Stimulated activated effector memory CD8-positive, alpha-beta T cell treated with anti-CD3 and anti-CD28 coated beads, Interleukin-12 subunit alpha, Interleukin-12 subunit beta, amount 100 ng/mL, for 72 hours (primary cell): Measurements from ENCODE around the gene HOXD8.
A peak's percentile ranks its signal among the peaks of the same experiment; 100 is the strongest.

Experiments
- ATAC-seq: fragments of 150-1000 bp; cut with Tn5 transposase; 2 replicates; pipeline ENCODE4 v1.10.0; 2021
- DNase-seq, 2 donors: peaks; one replicate each; pipeline ENCODE4 v3.0.0; 2021 to 2022; ENCODE audit warnings: low spot score in 2 of 2
- H3K27ac Mint-ChIP-seq: one replicate; pipeline ENCODE4 v1.8.0; 2022; ENCODE audit warnings: mild to moderate bottlenecking, mixed read lengths
- H3K36me3 Mint-ChIP-seq: one replicate; pipeline ENCODE4 v1.8.0; 2022; ENCODE audit warnings: mild to moderate bottlenecking, mixed read lengths
- H3K4me1 Mint-ChIP-seq: one replicate; pipeline ENCODE4 v1.8.0; 2022; ENCODE audit warnings: mixed read lengths
- H3K4me3 Mint-ChIP-seq: one replicate; pipeline ENCODE4 v1.8.0; 2022; ENCODE audit warnings: mild to moderate bottlenecking, mixed read lengths
- H3K9me3 Mint-ChIP-seq: one replicate; pipeline ENCODE4 v1.8.0; 2022; ENCODE audit warnings: mixed read lengths

The HOXD8 gene

DNA sequence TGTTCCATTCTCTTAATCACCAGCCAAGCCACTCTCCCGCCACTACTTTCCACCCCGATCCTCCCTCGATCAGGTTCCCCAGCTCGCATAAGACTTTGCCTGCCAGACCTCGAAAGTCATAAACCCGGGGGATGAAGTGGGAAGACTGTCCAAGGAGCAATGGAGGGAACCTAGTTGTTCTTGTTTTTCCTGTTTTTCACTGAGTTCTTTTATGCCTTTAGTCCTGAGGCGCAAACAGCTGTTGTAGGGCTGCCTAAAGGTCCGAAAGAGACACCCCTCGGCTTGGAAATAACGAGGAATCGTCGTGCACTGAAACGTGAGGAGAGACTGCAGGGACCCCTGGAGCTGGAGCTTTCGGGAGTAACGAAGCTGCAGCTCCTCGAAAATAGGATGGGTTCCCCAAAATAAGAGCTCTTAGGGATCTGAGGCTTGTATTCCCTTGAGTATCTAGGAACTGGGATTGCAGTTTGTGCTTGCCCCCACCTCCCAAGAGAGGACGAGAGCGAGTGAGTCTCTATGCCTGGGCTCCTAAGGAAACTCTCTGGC lies 31.6 kb upstream of the HOXD8 start:
- H3K9me3 Mint-ChIP-seq, result no peaks in the 10 kb centered on the region
- ATAC-seq (no peak), DNase-seq (no peak)
- H3K4me3 Mint-ChIP-seq, result peak overlapping the region; percentile 65
- no peak overlapping the region for H3K27ac Mint-ChIP-seq
- H3K36me3 Mint-ChIP-seq, result peaks cover 7% of the 10 kb centered on the region
- peaks cover 27% of the 10 kb centered on the region for H3K4me1 Mint-ChIP-seq

DNA sequence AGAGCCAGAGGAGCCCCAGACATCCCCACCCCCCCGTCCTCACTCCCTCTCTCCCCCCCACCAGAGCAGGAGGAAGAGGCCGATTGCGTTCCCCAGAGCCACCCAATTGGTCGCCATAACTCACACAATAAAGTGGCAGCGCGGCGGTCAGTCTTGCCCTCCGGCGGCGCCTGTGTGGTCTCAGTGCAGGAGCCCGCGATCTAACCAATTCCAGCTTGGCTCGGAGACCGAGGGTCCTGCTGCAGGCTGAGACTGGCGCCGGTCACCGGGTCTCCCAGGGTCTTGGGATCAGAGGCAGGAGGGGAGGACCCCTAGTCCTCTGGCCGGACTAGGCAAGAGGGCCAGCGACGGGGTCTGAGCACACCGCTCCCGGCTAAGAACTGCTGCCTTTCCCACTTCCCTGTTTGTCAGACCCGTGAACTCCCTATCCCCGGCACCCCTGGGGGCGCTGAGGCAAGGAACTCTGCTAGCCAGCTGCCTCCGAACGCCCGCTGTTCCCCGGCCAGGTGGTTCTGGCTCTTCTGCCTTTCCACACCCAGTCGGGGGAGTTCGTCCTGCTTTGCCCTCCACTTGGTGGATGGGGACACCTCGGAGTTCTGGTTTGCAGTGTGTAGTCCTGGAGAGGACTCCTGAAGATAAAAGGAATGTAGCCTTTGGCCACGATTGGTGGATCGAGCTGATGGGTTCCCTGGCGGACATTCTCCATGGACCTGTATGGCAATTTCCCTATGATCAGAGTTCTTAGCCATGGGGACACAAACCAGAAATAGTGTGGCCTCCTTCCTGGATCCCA lies 30.9 kb upstream of the HOXD8 start:
- DNase-seq, result no peak
- Mint-ChIP-seq H3K4me1 (peaks cover 23% of the 10 kb centered on the region), H3K27ac (no peak overlapping the region), H3K36me3 (peaks cover 7% of the 10 kb centered on the region), H3K9me3 (no peaks in the 10 kb centered on the region), H3K4me3 (no peak overlapping the region)
- ATAC-seq, result no peak

DNA sequence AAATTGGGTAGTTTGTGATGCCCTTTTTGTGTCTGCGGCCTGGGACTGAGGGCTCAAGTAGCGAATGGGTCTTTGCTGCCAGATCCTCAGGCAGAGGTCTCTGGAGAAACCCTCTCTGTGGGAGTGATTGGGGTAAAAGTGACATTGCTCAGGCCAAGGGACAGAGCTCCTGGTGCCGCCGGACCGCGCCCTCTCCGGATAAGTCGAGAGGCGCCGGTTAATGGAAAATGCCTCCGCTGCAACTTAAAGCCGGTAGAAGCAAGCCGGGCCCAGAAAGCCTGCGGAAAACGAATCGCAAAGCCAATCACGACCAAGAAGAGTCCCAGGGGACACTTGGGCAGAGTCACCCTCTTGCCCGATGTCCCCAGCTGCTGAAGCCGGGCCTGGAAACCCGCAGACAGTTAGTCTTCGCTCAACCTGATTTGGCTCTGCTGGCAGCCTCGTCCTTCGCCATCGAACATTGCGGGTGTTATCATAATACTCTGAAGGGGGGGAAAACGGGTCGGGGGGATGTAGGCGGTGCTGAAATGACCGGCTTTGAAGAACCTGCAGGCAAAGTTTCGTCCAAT lies 30.3 kb upstream of the HOXD8 start:
- DNase-seq (no peak), ATAC-seq (no peak)
- H3K27ac Mint-ChIP-seq, result no peak overlapping the region
- H3K36me3 Mint-ChIP-seq, result peaks cover 7% of the 10 kb centered on the region
- no peaks in the 10 kb centered on the region for H3K9me3 Mint-ChIP-seq
- H3K4me3 Mint-ChIP-seq, result no peak overlapping the region
- H3K4me1 Mint-ChIP-seq, result peaks cover 22% of the 10 kb centered on the region

DNA sequence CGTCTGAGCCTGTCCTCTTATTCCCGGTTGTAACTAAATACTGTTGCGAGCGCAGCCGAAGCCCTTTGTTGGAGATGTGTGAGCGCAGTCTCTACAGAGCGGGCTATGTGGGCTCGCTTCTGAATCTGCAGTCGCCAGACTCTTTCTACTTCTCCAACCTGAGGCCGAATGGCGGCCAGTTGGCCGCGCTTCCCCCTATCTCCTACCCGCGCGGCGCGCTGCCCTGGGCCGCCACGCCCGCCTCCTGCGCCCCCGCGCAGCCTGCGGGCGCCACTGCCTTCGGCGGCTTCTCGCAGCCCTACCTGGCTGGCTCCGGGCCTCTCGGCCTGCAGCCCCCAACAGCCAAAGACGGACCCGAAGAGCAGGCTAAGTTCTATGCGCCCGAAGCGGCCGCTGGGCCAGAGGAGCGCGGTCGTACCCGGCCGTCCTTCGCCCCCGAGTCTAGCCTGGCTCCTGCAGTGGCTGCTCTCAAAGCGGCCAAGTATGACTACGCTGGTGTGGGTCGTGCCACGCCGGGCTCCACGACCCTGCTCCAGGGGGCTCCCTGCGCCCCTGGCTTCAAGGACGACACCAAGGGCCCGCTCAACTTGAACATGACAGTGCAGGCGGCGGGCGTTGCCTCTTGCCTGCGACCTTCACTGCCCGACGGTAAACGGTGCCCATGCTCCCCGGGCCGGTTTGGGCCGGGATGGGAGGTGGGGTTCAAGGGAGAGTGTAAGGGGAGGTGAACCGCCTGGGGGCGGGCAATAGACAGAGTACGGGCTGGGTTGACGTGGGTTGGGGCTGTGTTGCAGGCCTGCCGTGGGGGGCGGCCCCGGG lies 29.6 kb upstream of the HOXD8 start, which contains the start of gene HOXD12:
HOXD12 (plus strand) TSS at position 68 of the 819 bp plus-strand sequence; CDS start at position 75, 7 bp downstream.
- H3K36me3 Mint-ChIP-seq, result peaks cover 7% of the 10 kb centered on the region
- no peak within 1 kb of the TSS for H3K4me3 Mint-ChIP-seq
- no peak within 1 kb of the TSS for H3K27ac Mint-ChIP-seq
- no peak for DNase-seq
- H3K9me3 Mint-ChIP-seq, result no peaks in the 10 kb centered on the region
- peaks cover 29% of the 10 kb centered on the region for H3K4me1 Mint-ChIP-seq
- no peak for ATAC-seq

DNA sequence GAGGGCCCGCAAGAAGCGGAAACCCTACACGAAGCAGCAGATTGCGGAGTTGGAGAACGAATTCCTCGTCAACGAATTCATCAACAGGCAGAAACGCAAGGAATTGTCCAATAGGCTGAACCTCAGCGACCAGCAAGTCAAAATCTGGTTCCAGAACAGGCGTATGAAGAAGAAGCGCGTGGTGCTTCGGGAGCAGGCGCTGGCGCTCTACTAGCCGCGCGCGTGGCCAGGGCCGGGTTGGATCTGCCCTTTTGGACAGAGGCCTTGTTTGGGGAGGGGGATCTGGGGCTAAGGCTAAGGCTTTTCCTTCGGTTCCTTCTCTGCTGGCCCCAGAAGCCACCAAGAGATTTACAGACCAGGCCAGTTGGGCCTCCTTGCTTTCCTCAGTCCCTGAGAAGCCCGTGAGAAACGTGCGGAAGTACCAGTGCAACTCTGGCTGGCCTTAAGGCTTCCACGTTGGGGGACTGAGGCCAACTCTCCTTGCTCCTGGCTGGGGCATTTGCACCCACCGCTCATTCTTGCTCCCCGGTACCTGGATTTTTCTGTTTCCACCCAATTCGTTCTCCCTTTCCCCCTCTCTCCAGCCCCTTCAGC lies 28.9 kb upstream of the HOXD8 start:
- ATAC-seq (no peak), DNase-seq (no peak)
- peaks cover 7% of the 10 kb centered on the region for H3K36me3 Mint-ChIP-seq
- H3K9me3 Mint-ChIP-seq, result no peaks in the 10 kb centered on the region
- H3K4me1 Mint-ChIP-seq, result peaks cover 36% of the 10 kb centered on the region
- H3K4me3 Mint-ChIP-seq, result no peak overlapping the region
- H3K27ac Mint-ChIP-seq, result no peak overlapping the region

DNA sequence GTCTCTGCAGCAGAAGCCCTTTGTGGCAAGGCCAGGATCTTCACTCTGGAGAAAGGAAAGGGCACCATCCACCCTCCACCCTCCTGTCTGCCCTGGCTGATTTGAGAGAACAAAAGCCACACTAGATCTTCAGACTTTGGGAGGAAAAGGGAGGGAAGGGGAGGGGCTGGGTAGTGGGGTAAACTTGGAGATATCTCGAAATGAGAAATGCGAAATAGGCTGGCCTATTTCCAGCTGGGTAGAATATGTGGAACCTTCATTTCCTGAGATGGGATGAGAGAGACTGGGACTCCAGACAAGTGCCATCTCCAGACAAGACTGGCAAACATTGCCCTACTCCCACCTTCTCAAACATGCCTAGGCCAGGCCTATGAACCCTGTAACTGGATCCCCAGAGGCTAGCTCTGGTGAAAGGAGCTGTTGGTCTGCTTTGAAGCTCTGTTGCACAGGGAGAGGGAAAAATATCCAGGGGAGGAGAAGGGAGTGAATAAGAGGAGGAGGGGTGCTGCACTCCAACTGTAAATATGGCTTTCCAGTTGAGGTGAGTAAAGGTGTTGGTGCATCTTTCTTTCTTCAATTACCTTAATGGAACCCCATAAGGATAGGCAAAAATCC lies 28.2 kb upstream of the HOXD8 start:
- no peak for DNase-seq
- no peak for ATAC-seq
- Mint-ChIP-seq H3K36me3 (peaks cover 12% of the 10 kb centered on the region), H3K27ac (no peak overlapping the region), H3K4me3 (no peak overlapping the region), H3K4me1 (peaks cover 43% of the 10 kb centered on the region), H3K9me3 (no peaks in the 10 kb centered on the region)

DNA sequence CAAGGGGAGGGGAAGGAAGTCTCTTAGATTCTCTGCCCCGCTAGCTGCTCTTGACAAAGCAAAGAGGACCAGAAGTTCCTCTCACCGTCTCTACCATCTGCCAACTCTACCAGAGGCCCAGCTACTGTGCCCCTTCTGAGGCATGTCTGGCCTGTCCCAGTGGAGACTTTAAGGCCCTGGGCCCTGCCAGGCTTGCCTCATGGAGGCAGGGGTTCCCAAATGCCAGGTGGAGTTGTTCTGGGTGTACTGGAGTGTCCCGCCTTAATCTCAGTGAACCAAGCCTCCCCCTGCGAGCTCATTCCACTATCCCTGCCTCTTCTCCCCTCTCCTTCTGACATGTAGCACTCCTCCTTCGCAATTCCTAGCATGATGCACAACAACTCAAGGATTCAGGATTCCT lies 27.7 kb upstream of the HOXD8 start:
- ATAC-seq, result no peak
- Mint-ChIP-seq H3K36me3 (peaks cover 15% of the 10 kb centered on the region), H3K4me3 (no peak overlapping the region), H3K4me1 (peaks cover 41% of the 10 kb centered on the region), H3K27ac (no peak overlapping the region), H3K9me3 (no peaks in the 10 kb centered on the region)
- DNase-seq, result no peak

DNA sequence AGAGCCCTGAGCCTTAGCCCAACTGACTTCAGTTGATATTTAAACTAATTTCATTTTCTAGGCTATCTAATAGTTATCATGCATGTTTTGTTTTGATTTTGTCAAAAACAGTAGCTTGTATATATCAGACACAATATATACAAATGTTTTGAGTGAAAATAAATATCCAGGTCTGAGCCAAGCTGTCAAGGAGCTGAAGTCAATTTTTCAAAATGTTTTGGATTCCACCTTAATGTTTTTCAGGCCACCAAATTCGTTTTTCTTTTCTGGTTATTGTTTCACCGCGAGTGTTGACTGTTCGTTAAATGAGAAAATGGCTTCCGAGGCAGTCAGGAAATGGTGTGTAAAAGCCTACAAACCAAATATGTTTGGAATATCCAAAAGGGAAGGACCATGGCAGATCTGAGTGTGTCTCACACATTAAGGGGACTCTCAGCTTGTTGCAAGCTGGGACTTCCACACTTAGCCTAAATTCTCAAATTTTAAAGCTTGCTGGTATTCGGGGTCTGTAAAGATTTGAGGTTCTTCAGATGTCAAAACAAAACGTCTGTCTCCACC lies 27.1 kb upstream of the HOXD8 start:
- no peak for ATAC-seq
- Mint-ChIP-seq H3K27ac (no peak overlapping the region), H3K36me3 (peaks cover 15% of the 10 kb centered on the region), H3K4me3 (no peak overlapping the region), H3K4me1 (peaks cover 36% of the 10 kb centered on the region), H3K9me3 (no peaks in the 10 kb centered on the region)
- no peak for DNase-seq

DNA sequence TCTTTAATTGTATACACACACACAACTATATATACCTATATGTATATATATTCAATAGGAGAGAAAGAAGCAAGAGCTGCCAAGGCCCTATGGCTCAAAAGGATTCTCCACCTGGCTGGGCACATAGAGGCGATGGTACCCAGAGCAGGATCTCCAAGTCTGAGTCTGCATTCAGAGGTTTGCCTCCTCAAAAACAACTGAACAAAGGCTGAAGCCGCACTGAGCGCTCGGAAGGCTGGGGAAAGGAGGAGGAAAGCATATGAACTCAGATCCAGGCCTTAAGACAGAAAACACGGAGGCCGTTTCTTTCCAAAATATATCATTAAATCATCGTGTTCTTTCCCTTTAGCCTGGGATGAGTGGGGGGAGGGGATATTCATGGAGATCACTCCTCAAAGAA lies 26.3 kb upstream of the HOXD8 start:
- H3K27ac Mint-ChIP-seq, result no peak overlapping the region

DNA sequence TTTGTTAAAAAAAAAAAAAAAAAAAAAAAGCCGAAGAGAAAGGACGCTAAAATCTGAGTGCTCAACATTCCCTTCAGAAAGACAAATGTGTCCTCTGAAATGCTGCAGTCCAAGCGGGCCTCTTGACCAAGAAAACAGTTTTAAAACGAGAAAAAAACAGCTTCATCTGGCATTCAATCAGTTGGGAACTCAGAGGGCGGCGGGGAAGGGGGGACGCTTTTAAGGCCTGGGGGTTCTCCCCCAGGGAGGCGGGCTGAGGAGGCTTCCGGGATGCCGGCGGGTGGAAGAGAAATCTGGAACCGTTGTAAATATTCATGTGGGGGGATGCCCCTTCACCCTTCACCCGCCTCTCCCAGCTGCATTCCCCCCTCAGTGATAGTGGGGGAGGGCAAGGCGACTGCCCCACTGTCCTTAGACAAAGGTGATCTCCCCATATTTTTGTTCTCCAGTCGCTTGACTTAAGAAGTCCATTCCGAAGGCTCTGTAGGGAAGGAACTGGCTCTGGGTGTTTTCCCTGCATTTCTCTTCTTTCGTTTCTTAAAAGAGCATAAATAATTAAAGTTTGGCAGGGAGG lies 25.7 kb upstream of the HOXD8 start:
- no peak for DNase-seq
- Mint-ChIP-seq H3K4me3 (peak overlapping the region; percentile 39), H3K36me3 (peaks cover 15% of the 10 kb centered on the region), H3K4me1 (peaks cover 30% of the 10 kb centered on the region), H3K9me3 (no peaks in the 10 kb centered on the region), H3K27ac (no peak overlapping the region)
- no peak for ATAC-seq

More for the DNA sequence above, 26.3 kb upstream of the HOXD8 start:
- Mint-ChIP-seq H3K36me3 (peaks cover 15% of the 10 kb centered on the region), H3K9me3 (no peaks in the 10 kb centered on the region), H3K4me1 (peaks cover 29% of the 10 kb centered on the region), H3K4me3 (no peak overlapping the region)
- no peak for ATAC-seq
- DNase-seq, result no peak

DNA sequence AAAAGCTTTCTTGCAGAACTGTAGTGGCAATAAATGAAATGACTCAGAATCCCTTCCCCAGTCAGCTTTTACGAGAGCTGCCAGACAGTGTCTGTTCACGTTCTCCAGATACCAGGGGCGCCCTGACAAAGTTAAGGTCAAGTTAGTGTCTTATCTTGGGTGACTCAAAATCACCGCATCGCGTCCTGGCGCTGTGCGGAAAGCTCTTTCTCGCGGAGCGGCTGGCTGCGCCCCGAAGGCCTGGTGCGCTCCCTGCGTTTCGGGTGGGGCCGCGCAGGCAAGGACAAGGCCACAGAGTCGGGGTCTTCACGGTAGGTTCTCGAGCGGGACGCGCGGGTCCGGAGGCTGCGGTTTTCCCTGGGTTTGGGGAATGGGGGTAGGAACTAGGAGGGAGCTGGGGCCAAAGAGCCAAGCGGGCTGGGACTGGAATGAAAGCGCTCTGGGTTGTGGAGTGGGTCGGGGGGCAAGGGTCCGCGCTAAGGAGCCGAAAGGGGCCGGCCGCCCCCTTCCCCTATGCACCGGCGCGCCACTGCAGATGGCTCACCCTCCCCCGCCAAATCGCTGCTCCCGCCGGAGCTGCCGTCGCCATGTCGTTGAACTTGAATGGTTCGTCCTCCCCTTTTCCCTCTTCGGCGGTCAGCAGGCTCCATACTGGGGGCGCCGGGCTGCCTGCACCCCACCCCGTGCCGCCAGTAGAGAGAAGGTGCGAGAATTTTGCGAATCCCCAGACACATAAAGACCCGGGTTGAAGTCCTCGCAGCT lies 25.0 kb upstream of the HOXD8 start:
- peak overlapping the region; percentile 39 for H3K4me3 Mint-ChIP-seq
- peaks cover 15% of the 10 kb centered on the region for H3K36me3 Mint-ChIP-seq
- DNase-seq, result no peak
- H3K27ac Mint-ChIP-seq, result no peak overlapping the region
- peaks cover 37% of the 10 kb centered on the region for H3K4me1 Mint-ChIP-seq
- peak; percentile 43 for ATAC-seq
- no peaks in the 10 kb centered on the region for H3K9me3 Mint-ChIP-seq

DNA sequence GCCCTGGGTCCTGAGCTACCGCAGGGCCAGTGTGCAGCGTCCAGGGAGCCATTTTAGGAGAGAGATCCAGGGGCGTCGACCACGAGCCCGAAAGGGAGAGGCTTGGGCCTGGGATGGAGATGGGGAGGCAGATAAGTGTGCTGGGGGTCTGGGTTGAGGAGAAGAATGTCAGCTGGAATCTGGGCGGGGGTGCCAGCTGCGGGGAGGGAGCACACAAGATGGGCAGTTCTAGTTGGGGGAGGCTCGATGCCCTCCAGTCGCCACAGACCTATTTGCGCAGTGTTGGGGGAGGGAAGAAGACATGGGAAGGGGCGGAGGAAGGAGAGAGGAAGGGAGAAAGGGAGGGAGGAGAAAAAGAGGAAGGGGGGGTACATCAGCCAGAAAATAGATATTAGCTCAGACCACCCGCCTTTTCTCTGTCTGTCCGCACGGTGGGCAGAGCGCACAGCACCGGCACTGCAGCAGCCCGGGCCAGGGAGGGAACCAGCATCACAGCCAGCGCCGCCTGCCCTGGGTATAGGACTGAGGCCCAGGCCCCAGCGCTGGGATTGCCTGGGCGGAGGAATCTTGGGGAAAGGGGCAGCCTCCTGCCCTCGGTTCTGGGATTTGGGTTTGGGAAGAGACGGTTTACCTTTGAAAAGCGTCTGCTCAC lies 24.3 kb upstream of the HOXD8 start:
- DNase-seq, result no peak

More for the DNA sequence above, 24.3 kb upstream of the HOXD8 start:
- Mint-ChIP-seq H3K36me3 (peaks cover 15% of the 10 kb centered on the region), H3K4me3 (peak overlapping the region; percentile 39), H3K4me1 (peaks cover 38% of the 10 kb centered on the region), H3K27ac (no peak overlapping the region), H3K9me3 (no peaks in the 10 kb centered on the region)
- no peak for ATAC-seq
